H1 (cell line): Measurements from ENCODE around the gene TTLL9. TPM values are rescaled to one million over a fixed set of nuclear protein-coding genes. Genes with fewer than 3 reads are reported as not detected.
A peak's percentile ranks its signal among the peaks of the same experiment; 100 is the strongest.

Source experiments
- JUND ChIP-seq: IDR thresholded peaks from 2 replicates; pipeline ENCODE4 v1.6.1; 2011; ENCODE audit warnings: mild to moderate bottlenecking, improper control_type of control experiment, low read length
- USF2 ChIP-seq: IDR thresholded peaks from 2 replicates; pipeline ENCODE4 v1.6.1; 2011; ENCODE audit warnings: low read length, improper control_type of control experiment
- polyA plus RNA-seq, 7 experiments: library from polyadenylated mRNA; depleted of rRNA in 3 of 7; stranded (reverse) in 5 of 7; unstranded in 2 of 7; fragments of >200 nt in 5 of 7; fragments of 200-250 nt in 2 of 7; gene quantifications; 1 replicate in 5 of 7; 2 replicates in 1 of 7; 4 replicates in 1 of 7; pipeline versions ENCODE4 v1.2.1 to v1.2.3, GENCODE V29; 2011 to 2013; ENCODE audit warnings: missing spikeins in 2 of 7, mixed read lengths in 2 of 7
- total RNA-seq: library from RNA; stranded (reverse); fragmentation: NEBNext Ultra II Directional; extraction: Animal tissue kit (Norgen Biotek cat#: 25700); gene quantifications from 2 replicates; pipeline ENCODE4 v1.2.1, GENCODE V29; 2021

Gene TTLL9
- total and polyA plus RNA-seq, 2 of the 8 experiments (the other 6 are each of a cell fraction or from before 2014, with no cell fraction given), result 0.06 TPM; not detected in 1

DNA sequence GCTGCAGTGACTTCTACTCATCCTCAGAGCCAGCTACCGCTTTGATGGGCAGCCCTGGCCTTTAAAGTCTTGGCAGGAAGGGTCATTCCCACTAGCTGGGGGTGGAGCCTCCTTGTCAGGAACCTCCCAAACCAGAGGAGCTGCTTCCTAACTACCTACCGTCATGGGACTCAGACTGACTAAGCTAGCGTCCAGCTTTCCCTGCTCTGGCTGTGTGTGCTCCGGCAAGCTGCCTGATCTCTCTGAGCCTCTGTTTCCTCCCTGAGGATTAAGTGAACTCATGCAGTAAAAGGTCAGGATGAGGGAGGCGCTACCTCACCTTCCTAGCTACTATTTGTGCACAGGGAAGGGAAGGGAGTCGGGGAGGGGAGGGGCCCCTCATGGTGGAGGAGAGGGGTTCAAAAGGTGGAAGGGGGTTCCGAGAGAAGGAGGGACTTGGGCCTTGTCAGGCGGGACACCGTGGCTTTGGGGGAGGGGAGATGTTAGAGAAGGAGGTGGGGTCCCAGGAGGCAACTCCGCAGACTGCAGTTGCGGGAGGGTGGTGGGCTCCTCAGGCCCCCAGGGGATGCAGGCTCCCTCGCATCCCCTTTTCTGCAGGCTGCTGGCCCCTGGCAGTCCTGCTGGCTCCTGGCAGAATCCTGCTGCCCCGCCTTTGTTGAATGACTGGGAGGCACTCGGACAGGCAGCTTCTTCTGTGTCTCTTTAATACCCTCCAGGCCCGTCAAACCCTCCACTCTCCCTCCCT lies 9.9 kb upstream of the TTLL9 start (continued):
- TF ChIP-seq USF2 (peak; percentile 21; the same call in 1 of the 2 replicates), JUND (no peak)
